ENCODE measurements around the gene KRTAP5-4. TPM values are rescaled to one million over a fixed set of nuclear protein-coding genes. Genes with fewer than 3 reads are reported as not detected.
A peak's percentile ranks its signal among the peaks of the same experiment; 100 is the strongest.

The KRTAP5-4 gene
- total RNA-seq, 1 donor, result not detected

DNA sequence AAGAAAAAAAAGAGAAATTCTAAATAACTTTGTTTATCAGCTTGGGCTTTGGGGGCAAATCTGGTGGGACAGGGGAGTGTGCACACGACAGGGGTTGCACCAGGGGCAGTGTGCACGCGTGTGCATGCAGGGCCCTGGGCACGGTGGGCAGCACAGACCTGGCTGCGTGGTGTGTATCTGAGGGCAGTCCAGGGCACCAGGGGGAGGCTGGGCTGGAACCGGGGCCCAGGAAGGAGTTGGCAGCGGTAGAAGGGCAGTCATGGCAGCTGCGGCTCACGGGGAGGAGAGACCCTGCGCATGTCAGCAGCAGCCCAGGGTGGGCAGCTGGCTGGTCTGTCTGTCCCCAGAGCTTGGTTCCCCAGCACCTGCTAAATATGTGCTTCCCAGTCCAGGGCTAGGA lies 11.9 kb upstream of the KRTAP5-4 start:
- no peak overlapping the region for H3K4me3 ChIP-seq (ENCODE audit: low read depth, low read length)
- TF ChIP-seq, protein P1, sequence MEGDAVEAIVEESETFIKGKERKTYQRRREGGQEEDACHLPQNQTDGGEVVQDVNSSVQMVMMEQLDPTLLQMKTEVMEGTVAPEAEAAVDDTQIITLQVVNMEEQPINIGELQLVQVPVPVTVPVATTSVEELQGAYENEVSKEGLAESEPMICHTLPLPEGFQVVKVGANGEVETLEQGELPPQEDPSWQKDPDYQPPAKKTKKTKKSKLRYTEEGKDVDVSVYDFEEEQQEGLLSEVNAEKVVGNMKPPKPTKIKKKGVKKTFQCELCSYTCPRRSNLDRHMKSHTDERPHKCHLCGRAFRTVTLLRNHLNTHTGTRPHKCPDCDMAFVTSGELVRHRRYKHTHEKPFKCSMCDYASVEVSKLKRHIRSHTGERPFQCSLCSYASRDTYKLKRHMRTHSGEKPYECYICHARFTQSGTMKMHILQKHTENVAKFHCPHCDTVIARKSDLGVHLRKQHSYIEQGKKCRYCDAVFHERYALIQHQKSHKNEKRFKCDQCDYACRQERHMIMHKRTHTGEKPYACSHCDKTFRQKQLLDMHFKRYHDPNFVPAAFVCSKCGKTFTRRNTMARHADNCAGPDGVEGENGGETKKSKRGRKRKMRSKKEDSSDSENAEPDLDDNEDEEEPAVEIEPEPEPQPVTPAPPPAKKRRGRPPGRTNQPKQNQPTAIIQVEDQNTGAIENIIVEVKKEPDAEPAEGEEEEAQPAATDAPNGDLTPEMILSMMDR (IDR thresholded peaks at IDR 0.05; ENCODE audit: insufficient read depth, low read depth, low read length), result no peak
- DNase-seq (ENCODE audit: low read depth), result no peak

DNA sequence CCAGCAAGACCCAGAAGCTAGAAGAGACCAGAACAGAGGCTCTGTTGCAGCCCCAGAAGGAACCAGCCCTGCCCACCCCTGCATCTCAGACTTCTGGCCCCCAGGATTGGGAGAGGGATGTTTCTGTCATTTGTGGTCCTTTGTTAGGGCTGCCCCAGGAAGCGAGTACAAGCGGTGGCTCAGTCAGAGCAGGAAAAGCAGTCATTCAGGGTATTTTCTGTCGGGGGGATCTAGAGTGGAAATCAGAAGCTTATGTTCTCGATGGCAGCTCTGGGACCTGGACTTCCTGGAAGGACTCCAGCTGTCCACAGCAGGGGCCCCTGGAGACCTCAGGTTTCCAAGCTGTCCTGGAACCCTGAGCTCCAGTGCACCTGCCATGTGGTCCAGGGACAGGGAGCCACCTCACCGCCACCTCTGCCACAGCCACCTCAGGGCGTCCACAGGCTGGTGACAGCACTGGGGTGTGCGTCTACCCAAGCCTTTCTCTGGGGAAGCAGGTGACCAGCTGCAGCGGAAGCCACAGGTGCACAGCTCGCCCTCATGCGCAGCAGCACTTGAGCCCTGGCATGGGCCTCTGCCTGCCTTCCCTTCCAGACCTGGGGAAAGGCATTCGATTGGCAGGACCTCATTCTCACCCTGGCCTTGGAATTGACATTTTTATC lies 10.2 kb upstream of the KRTAP5-4 start:
- TF ChIP-seq, protein P1 (IDR thresholded peaks at IDR 0.05; ENCODE audit: insufficient read depth, low read depth, low read length), result no peak
- DNase-seq (ENCODE audit: low read depth), result no peak
- H3K4me3 ChIP-seq (ENCODE audit: low read depth, low read length), result no peak overlapping the region

DNA sequence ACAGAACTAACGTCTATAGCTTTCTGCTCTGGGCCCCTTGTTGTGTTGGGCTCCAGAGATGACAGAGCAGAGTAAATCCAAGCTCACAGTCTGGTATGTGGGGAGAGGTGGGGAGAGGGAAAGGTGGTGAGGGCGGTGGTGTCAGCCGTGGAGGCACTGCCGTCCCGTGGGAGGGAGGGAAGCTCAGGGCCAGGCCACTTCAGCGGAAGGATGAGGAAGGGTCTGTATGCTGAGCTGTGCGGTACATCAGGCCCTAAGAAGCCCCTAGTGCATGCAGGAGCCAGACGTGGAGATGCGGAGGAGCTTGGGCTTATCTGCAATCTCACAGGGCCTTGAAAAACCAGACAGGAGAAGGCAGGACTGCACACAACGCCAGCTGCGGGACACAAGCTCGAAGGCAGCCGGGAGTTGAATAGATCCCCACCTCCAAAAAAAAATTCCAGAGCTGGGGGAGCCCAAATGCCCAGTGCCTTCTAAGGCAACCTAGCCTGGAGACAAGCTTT lies 9.2 kb upstream of the KRTAP5-4 start:
- TF ChIP-seq, protein P1 (IDR thresholded peaks at IDR 0.05; ENCODE audit: insufficient read depth, low read depth, low read length), result no peak
- no peak overlapping the region for H3K4me3 ChIP-seq (ENCODE audit: low read depth, low read length)
- no peak for DNase-seq (ENCODE audit: low read depth)

DNA sequence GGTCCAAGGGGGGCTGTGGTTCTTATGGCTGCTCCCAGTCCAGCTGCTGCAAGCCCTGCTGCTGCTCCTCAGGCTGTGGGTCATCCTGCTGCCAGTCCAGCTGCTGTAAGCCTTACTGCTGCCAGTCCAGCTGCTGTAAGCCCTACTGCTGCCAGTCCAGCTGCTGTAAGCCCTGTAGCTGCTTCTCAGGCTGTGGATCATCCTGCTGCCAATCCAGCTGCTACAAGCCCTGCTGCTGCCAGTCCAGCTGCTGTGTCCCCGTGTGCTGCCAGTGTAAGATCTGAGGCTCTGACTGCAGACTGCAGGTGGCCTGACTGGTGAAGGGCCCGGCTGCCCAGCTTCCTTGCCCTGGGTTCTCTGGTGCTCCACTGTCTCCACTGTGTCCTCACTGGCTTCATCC lies 8.3 kb upstream of the KRTAP5-4 start:
- DNase-seq (ENCODE audit: low read depth), result no peak
- TF ChIP-seq, protein P1 (IDR thresholded peaks at IDR 0.05; ENCODE audit: insufficient read depth, low read depth, low read length), result no peak
- H3K4me3 ChIP-seq (ENCODE audit: low read depth, low read length), result no peak overlapping the region

DNA sequence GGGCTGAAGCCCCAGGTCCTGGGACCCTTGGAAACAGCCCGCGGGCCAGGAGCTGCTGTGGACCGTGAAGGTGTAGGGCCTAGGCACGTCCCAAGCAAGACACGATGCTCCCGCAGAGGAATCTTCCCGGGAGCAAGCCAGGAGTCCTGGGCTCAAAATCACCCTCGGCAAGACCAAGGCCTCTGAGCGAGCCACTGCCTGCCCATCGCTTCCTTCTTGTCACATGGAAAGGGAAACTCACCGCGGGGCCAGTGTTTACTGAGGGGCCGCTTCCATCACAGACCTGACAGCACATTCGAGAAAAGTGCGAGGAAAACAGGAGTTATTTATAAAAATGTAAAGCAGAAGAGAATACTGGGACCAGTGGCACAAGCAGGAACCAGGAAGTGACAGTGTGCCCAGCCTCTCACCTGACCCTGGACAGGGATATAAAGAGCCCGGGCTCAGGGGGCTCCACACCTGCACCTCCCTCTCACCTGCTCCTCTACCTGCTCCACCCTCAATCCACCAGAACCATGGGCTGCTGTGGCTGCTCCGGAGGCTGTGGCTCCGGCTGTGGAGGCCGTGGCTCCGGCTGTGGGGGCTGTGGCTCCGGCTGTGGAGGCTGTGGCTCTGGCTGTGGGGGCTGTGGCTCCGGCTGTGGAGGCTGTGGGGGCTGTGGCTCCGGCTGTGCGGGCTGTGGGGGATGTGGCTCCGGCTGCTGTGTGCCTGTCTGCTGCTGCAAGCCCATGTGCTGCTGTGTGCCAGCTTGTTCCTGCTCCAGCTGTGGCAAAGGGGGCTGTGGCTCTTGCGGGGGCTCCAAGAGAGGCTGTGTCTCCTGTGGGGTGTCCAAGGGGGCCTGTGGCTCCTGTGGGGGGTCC lies 7.6 kb upstream of the KRTAP5-4 start, which contains the start of gene KRTAP5-5:
Gene KRTAP5-5, plus strand, starts transcription at position 450 of the 860 bp plus-strand sequence. Its CDS starts 66 bp downstream, at position 516.
- TF ChIP-seq, protein P1 (IDR thresholded peaks at IDR 0.05; ENCODE audit: insufficient read depth, low read depth, low read length), result no peak
- DNase-seq (ENCODE audit: low read depth), result no peak

DNA sequence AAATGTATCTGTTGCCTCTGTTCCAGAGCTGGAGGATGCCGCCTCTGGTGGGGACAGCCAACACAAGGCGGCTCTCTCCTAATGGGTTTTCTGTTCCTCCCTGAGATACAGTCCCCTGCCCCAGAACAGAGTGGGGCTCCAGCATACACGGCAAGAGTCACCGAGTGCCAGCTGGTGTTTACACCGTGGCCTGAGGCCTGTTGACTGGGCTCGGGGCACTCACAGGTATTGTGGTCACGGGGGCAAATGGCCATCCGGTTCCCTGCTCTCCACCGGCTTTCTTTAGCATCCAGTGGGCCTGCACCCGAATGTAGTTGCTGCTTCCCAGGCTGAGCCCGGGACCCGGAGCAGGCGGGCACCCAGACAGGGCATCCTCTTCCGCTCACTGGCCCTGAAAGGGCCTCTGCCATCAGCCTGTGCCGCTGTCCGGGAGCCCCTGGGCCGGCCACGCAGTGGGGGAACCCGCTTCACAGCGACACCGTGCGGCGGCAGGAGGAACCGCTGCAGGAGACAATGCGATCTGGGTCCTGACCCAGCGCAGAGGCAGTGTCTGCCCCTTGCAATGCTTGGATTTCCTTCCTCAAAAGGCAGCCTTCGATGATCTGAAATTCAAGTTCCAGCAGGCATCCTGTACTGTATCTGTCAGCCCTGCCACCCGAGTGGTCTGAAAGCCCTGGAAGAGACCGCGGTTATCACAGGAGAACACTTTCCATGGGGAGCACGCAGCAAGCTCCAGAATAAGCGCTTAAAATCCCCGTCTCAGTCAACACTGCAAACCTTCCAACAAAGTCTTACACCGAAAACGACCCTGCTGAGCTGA lies 6.8 kb upstream of the KRTAP5-4 start:
- TF ChIP-seq, protein P1 (IDR thresholded peaks at IDR 0.05; ENCODE audit: insufficient read depth, low read depth, low read length), result peak; percentile 92
- DNase-seq (ENCODE audit: low read depth), result peak; percentile 27
- H3K4me3 ChIP-seq (ENCODE audit: low read depth, low read length), result no peak overlapping the region

More for the DNA sequence above, 7.6 kb upstream of the KRTAP5-4 start, which contains the start of gene KRTAP5-5:
- no peak within 1 kb of the TSS for H3K4me3 ChIP-seq (ENCODE audit: low read depth, low read length)

Measured in fibroblast of villous mesenchyme (primary cell).